ENCODE results near the gene STN1. TPM values are rescaled to one million over a fixed set of nuclear protein-coding genes. Genes with fewer than 3 reads are reported as not detected.

STN1 gene
- total and polyA plus RNA-seq, 2 of the 4 experiments (the other 2 are of a cell fraction): 17.8 to 32.3 TPM

- ChIA-PET CTCF (no interaction called here), POLR2A (ENCODE audit: unreplicated experiment) (no interaction called here)
- Histone ChIP-seq H4K20me1 (ENCODE audit: insufficient read depth, low read length) (no peaks in the 10 kb centered on the region), H2BK15ac (ENCODE audit: low read depth, low read length) (no peak overlapping the region), H3K9me1 (ENCODE audit: insufficient read depth, low read length) (peaks cover 4% of the 10 kb centered on the region), H3K4me1 (ENCODE audit: control insufficient read depth, insufficient read depth, low read length) (peaks cover 2% of the 10 kb centered on the region; the same call in 1 of the 2 replicates), H3K4ac (ENCODE audit: low read depth, low read length) (no peak overlapping the region), H4K91ac (ENCODE audit: insufficient read depth, low read depth, low read length) (no peak overlapping the region), H3K27ac (ENCODE audit: insufficient read depth, low read length) (no peak overlapping the region), H3K4me3 (ENCODE audit: insufficient read depth, low read depth, low read length) (no peak overlapping the region), H4K5ac (ENCODE audit: low read depth, low read length) (no peak overlapping the region), H2AK5ac (ENCODE audit: low read depth, low read length) (no peak overlapping the region), H3K4me2 (ENCODE audit: low read depth, low read length) (no peak overlapping the region), H3K56ac (ENCODE audit: extremely low read depth, insufficient read depth, low read length) (no peak overlapping the region), H3K9ac (ENCODE audit: low read depth, low read length) (no peak overlapping the region), H2BK120ac (ENCODE audit: low read depth, low read length) (no peak overlapping the region), H3K27me3 (ENCODE audit: control insufficient read depth, insufficient read depth, low read length) (no peaks in the 10 kb centered on the region), H3K9me3 (ENCODE audit: control insufficient read depth, insufficient read depth, low read length) (no peaks in the 10 kb centered on the region), H3K79me1 (ENCODE audit: low read depth in 1 of 2, low read length in 2 of 2) (no peaks in the 10 kb centered on the region), H2AK9ac (replicated peaks; ENCODE audit: low read depth, low read length, poor library complexity) (no peak overlapping the region), H3K36me3 (ENCODE audit: control insufficient read depth, insufficient read depth, low read length) (peaks cover 15% of the 10 kb centered on the region), H3K14ac (replicated peaks; ENCODE audit: low read depth, low read length) (no peak overlapping the region), H2AFZ (replicated peaks; ENCODE audit: low read length, poor library complexity) (no peak overlapping the region), H4K8ac (ENCODE audit: low read depth in 2 of 2, low read length in 2 of 2) (no peak overlapping the region), H3K23ac (ENCODE audit: low read depth, low read length) (no peak overlapping the region), H2BK20ac (ENCODE audit: low read depth, low read length) (no peak overlapping the region), H3K18ac (ENCODE audit: low read depth, low read length) (no peak overlapping the region), H2BK5ac (ENCODE audit: low read depth, low read length, poor library complexity, severe bottlenecking) (no peak overlapping the region)
- dilution Hi-C loops (cut with HindIII; ENCODE audit: low sequenced_read_pairs, unreplicated experiment) (no loop called here), intact Hi-C loops (cut with micrococcal nuclease) (no loop called here), in situ Hi-C loops (cut with MboI; ENCODE audit: low sequenced_read_pairs) (no loop called here)
- no peak for DNase-seq
- WGBS, 2 experiments (ENCODE audit: extremely low coverage in 2 of 2, insufficient read length in 1 of 2): no CpG with 5 or more reads among the region's 5 CpGs
- no peak for TF ChIP-seq POLR2A (IDR thresholded peaks at IDR 0.05; ENCODE audit: low read depth, low read length)
- no peak for TF ChIP-seq CTCF (conservative IDR thresholded peaks at IDR 0.05; ENCODE audit: low read depth, low read length)
- TF ChIP-seq FOS (IDR thresholded peaks at IDR 0.05; ENCODE audit: low read depth, low read length): no peak
- TF ChIP-seq RCOR1 (IDR thresholded peaks at IDR 0.05; ENCODE audit: insufficient replicate concordance, low read length): no peak
- no peak for TF ChIP-seq NFE2L2 (IDR thresholded peaks at IDR 0.05; ENCODE audit: low read depth, low read length)
- no peak for TF ChIP-seq CEBPB (IDR thresholded peaks at IDR 0.05; ENCODE audit: low read depth, low read length)
- no peak for TF ChIP-seq ELK1 (IDR thresholded peaks at IDR 0.05; ENCODE audit: borderline replicate concordance, low read depth, low read length)
- no peak for TF ChIP-seq USF2 (IDR thresholded peaks at IDR 0.05; ENCODE audit: low read depth, low read length)
- TF ChIP-seq MAZ (IDR thresholded peaks at IDR 0.05; ENCODE audit: borderline replicate concordance, low read depth, low read length): no peak
- BruUV-seq (replicated peaks): no TSS peak
- no peak for ATAC-seq (ENCODE audit: low read depth)
These were observed 16.7 kb downstream of the STN1 start for GRCh38 chr10:103901299-103901698.

All from IMR-90 (cell line).